Progenitor cell of endocrine pancreas (in vitro differentiated cells): Measurements from ENCODE around the gene HDGFL3. TPM values are rescaled to one million over a fixed set of nuclear protein-coding genes. Genes with fewer than 3 reads are reported as not detected.

Source experiments
- DNase-seq: peaks from one replicate; pipeline ENCODE4 v3.0.0; 2021; ENCODE audit warnings: low spot score; ENCODE audit not compliant: unreplicated experiment
- H3K27ac Mint-ChIP-seq: 2 replicates; pipeline ENCODE4 v1.8.0; 2021; ENCODE audit warnings: mild to moderate bottlenecking, moderate library complexity, mixed read lengths
- H3K27me3 Mint-ChIP-seq: 2 replicates; pipeline ENCODE4 v1.8.0; 2021; ENCODE audit warnings: mixed read lengths
- H3K36me3 Mint-ChIP-seq: 2 replicates; pipeline ENCODE4 v1.8.0; 2022; ENCODE audit warnings: mixed read lengths; ENCODE audit not compliant: insufficient read depth
- H3K4me1 Mint-ChIP-seq: 2 replicates; pipeline ENCODE4 v1.8.0; 2021; ENCODE audit warnings: low read depth, mixed read lengths
- H3K4me3 Mint-ChIP-seq: 2 replicates; pipeline ENCODE4 v1.8.0; 2021; ENCODE audit warnings: low read depth, mild to moderate bottlenecking, moderate library complexity, mixed read lengths
- H3K9me3 Mint-ChIP-seq: 2 replicates; pipeline ENCODE4 v1.8.0; 2021; ENCODE audit warnings: low read depth, mixed read lengths
- CTCF ChIP-seq: fragments of 200-600 bp; sonication (generic); IDR thresholded peaks from one replicate; pipeline ENCODE4 v1.5.0; 2021; ENCODE audit warnings: antibody characterized with exemption, mild to moderate bottlenecking; ENCODE audit not compliant: unreplicated experiment
- total RNA-seq: library from RNA; stranded (reverse); gene quantifications from 2 replicates; pipeline ENCODE4 v1.2.1, GENCODE V29; 2021

Gene HDGFL3
- total RNA-seq, 1 donor from 2014 or later: 121 TPM

- TF ChIP-seq CTCF: no peak
- H3K4me3 Mint-ChIP-seq: no peak overlapping the region
- no peak for DNase-seq
- H3K4me1 Mint-ChIP-seq: no peaks in the 10 kb centered on the region
- no peaks in the 10 kb centered on the region for H3K27me3 Mint-ChIP-seq
- H3K9me3 Mint-ChIP-seq: no peaks in the 10 kb centered on the region
- no peaks in the 10 kb centered on the region for H3K36me3 Mint-ChIP-seq
- H3K27ac Mint-ChIP-seq: no peak overlapping the region
Observed at GRCh38 chr15:83118968-83119367, 88.7 kb downstream of the HDGFL3 start.

- TF ChIP-seq CTCF: no peak
- DNase-seq: no peak
- Mint-ChIP-seq H3K4me1 (no peaks in the 10 kb centered on the region), H3K4me3 (no peak overlapping the region), H3K27ac (no peak overlapping the region), H3K36me3 (no peaks in the 10 kb centered on the region), H3K9me3 (no peaks in the 10 kb centered on the region), H3K27me3 (no peaks in the 10 kb centered on the region)
Observed at GRCh38 chr15:83118291-83118827, 89.3 kb downstream of the HDGFL3 start.

- Mint-ChIP-seq H3K9me3 (no peaks in the 10 kb centered on the region), H3K4me3 (no peak overlapping the region), H3K27ac (no peak overlapping the region), H3K27me3 (peaks cover 6% of the 10 kb centered on the region), H3K4me1 (no peaks in the 10 kb centered on the region), H3K36me3 (no peaks in the 10 kb centered on the region)
- TF ChIP-seq CTCF: no peak
- no peak for DNase-seq
Observed at GRCh38 chr15:83115831-83116565, 91.6 kb downstream of the HDGFL3 start.

- Mint-ChIP-seq H3K4me1 (no peaks in the 10 kb centered on the region), H3K27ac (no peak overlapping the region), H3K27me3 (peaks cover 9% of the 10 kb centered on the region), H3K9me3 (no peaks in the 10 kb centered on the region), H3K36me3 (no peaks in the 10 kb centered on the region), H3K4me3 (no peak overlapping the region)
- no peak for TF ChIP-seq CTCF
- DNase-seq: no peak
Observed at GRCh38 chr15:83115410-83115809, 92.2 kb downstream of the HDGFL3 start.

GRCh38 chr15:83114856-83115255 lies 92.8 kb downstream of the HDGFL3 start:
- TF ChIP-seq CTCF: no peak
- H3K36me3 Mint-ChIP-seq: no peaks in the 10 kb centered on the region
- H3K27me3 Mint-ChIP-seq: peaks cover 14% of the 10 kb centered on the region
- no peak overlapping the region for H3K27ac Mint-ChIP-seq
- H3K4me1 Mint-ChIP-seq: no peaks in the 10 kb centered on the region
- no peak for DNase-seq
- no peak overlapping the region for H3K4me3 Mint-ChIP-seq
- no peaks in the 10 kb centered on the region for H3K9me3 Mint-ChIP-seq
